Dermis microvascular lymphatic vessel endothelial cell (primary cell): ENCODE measurements around the gene GNLY. TPM values are rescaled to one million over a fixed set of nuclear protein-coding genes. Genes with fewer than 3 reads are reported as not detected.
A peak's percentile ranks its signal among the peaks of the same experiment; 100 is the strongest.
"Not testable (repeated sequence)": the region's sequence is repeated elsewhere in the genome, so short reads cannot be mapped to it uniquely, and the experiment has no call there.

Experiments
- DNase-seq, 2 donors: peaks; one replicate each; pipeline versions ENCODE4 v3.0.0 to v3.0.0-alpha.2; 2010; ENCODE audit warnings: low read depth in 2 of 2
- total RNA-seq: library from RNA; depleted of rRNA; stranded (reverse); fragments of >200 nt; gene quantifications from 2 replicates; pipeline ENCODE4 v1.2.1, GENCODE V29; 2014

The GNLY gene
- total RNA-seq, 1 donor from 2014 or later = not detected

- no peak for DNase-seq
Observed at GRCh38 chr2:85663594-85664565, 30.3 kb upstream of the GNLY start.

GRCh38 chr2:85665264-85665937 lies 28.8 kb upstream of the GNLY start:
- DNase-seq = no peak

GRCh38 chr2:85666016-85666415 lies 28.1 kb upstream of the GNLY start:
- no peak for DNase-seq

GRCh38 chr2:85666435-85667316 lies 27.5 kb upstream of the GNLY start:
- no peak for DNase-seq

- DNase-seq = no peak
Observed at GRCh38 chr2:85667561-85668008, 26.6 kb upstream of the GNLY start.

- DNase-seq = no peak
Observed at GRCh38 chr2:85668009-85668856, 25.9 kb upstream of the GNLY start, which contains the start of gene SFTPB. Gene SFTPB (minus strand): TSS chr2:85668199. CDS start chr2:85668183, 16 bp downstream.

- no peak for DNase-seq
Observed at GRCh38 chr2:85668857-85669142, 25.4 kb upstream of the GNLY start.

GRCh38 chr2:85669549-85669948 lies 24.6 kb upstream of the GNLY start:
- DNase-seq = no peak

GRCh38 chr2:85670416-85670815 lies 23.7 kb upstream of the GNLY start:
- not testable (repeated sequence) for DNase-seq

GRCh38 chr2:85672456-85672855 lies 21.7 kb upstream of the GNLY start:
- DNase-seq = no peak

GRCh38 chr2:85673716-85674375 lies 20.3 kb upstream of the GNLY start:
- DNase-seq = no peak

GRCh38 chr2:85674417-85674816 lies 19.7 kb upstream of the GNLY start:
- no peak for DNase-seq

- no peak for DNase-seq
Observed at GRCh38 chr2:85675427-85675826, 18.7 kb upstream of the GNLY start.

- no peak for DNase-seq
Observed at GRCh38 chr2:85675866-85676548, 18.2 kb upstream of the GNLY start.

- DNase-seq = no peak
Observed at GRCh38 chr2:85678377-85678776, 15.8 kb upstream of the GNLY start.

GRCh38 chr2:85678794-85679672 lies 15.1 kb upstream of the GNLY start:
- peak; percentile 58 to 80 for DNase-seq

GRCh38 chr2:85680707-85681371 lies 13.3 kb upstream of the GNLY start:
- DNase-seq = no peak

- peak; percentile 10 to 70 for DNase-seq
Observed at GRCh38 chr2:85681372-85681763, 12.8 kb upstream of the GNLY start.
